GM11168 (cell line): ENCODE data around the gene C14orf93.

Experiments used
- in situ Hi-C: fragments of 300-500 bp; cut with MboI; formaldehyde crosslinking; loops from one replicate; pipeline ENCODE4 v1.12.0; 2022; ENCODE audit warnings: low sequenced_read_pairs; ENCODE audit not compliant: unreplicated experiment

C14orf93 gene

GRCh38 chr14:23047034-23047634 is 37.2 kb upstream of the C14orf93 start:
- in situ Hi-C loops, result no loop called here

- in situ Hi-C loops, result no loop called here
These were observed 35.7 kb upstream of the C14orf93 start for GRCh38 chr14:23045419-23046357.

GRCh38 chr14:23044840-23045239 is 34.9 kb upstream of the C14orf93 start:
- in situ Hi-C loops, result no loop called here

- in situ Hi-C loops, result no loop called here
These were observed 33.8 kb upstream of the C14orf93 start for GRCh38 chr14:23043754-23044153.

- in situ Hi-C loops, result no loop called here
These were observed 33.2 kb upstream of the C14orf93 start for GRCh38 chr14:23043145-23043544.

- in situ Hi-C loops, result no loop called here
These were observed 32.4 kb upstream of the C14orf93 start, which contains the start of gene PSMB11 for GRCh38 chr14:23042162-23042965. Gene PSMB11 (plus strand): TSS chr14:23042212. CDS start chr14:23042226, 14 bp downstream.

GRCh38 chr14:23041729-23042128 is 31.8 kb upstream of the C14orf93 start:
- in situ Hi-C loops, result no loop called here

- in situ Hi-C loops, result no loop called here
These were observed 30.2 kb upstream of the C14orf93 start for GRCh38 chr14:23040100-23040499.

- in situ Hi-C loops, result no loop called here
These were observed 25.6 kb upstream of the C14orf93 start for GRCh38 chr14:23035303-23036144.

GRCh38 chr14:23034498-23035302 is 24.8 kb upstream of the C14orf93 start, which contains the start of gene PSMB5:
Gene PSMB5 (minus strand): TSS chr14:23034900. CDS start chr14:23034881, 19 bp downstream.
- in situ Hi-C loops, result no loop called here

- in situ Hi-C loops, result no loop called here
These were observed 24.0 kb upstream of the C14orf93 start for GRCh38 chr14:23033801-23034497.

GRCh38 chr14:23033251-23033727 is 23.3 kb upstream of the C14orf93 start:
- in situ Hi-C loops, result no loop called here

- in situ Hi-C loops, result no loop called here
These were observed 21.0 kb upstream of the C14orf93 start for GRCh38 chr14:23030936-23031335.

GRCh38 chr14:23028799-23029198 is 18.9 kb upstream of the C14orf93 start:
- in situ Hi-C loops, result no loop called here

- in situ Hi-C loops, result no loop called here
These were observed 15.3 kb upstream of the C14orf93 start for GRCh38 chr14:23025151-23025814.

GRCh38 chr14:23024612-23025075 is 14.7 kb upstream of the C14orf93 start:
- in situ Hi-C loops, result no loop called here

GRCh38 chr14:23023795-23024152 is 13.8 kb upstream of the C14orf93 start:
- in situ Hi-C loops, result no loop called here
